GM21737 (cell line): ENCODE measurements around the gene WASF2.
"Not testable (repeated sequence)": the region's sequence is repeated elsewhere in the genome, so short reads cannot be mapped to it uniquely, and the experiment has no call there.

Experiments used
- ATAC-seq: cut with Tn5 transposase; IDR thresholded peaks from one replicate; pipeline ENCODE4 v1.9.1; 2021; ENCODE audit warnings: mild to moderate bottlenecking, moderate library complexity; ENCODE audit not compliant: unreplicated experiment

WASF2 gene

GRCh38 chr1:27458521-27458920 lies 31.4 kb downstream of the WASF2 start:
- not testable (repeated sequence) for ATAC-seq

GRCh38 chr1:27455139-27455811 lies 34.7 kb downstream of the WASF2 start:
- no peak for ATAC-seq

- ATAC-seq: no peak
These were observed 35.4 kb downstream of the WASF2 start for GRCh38 chr1:27454610-27455009.

- ATAC-seq: no peak
These were observed 38.6 kb downstream of the WASF2 start for GRCh38 chr1:27451343-27451742.

- no peak for ATAC-seq
These were observed 41.0 kb downstream of the WASF2 start for GRCh38 chr1:27448982-27449381.

- ATAC-seq: no peak
These were observed 42.1 kb downstream of the WASF2 start for GRCh38 chr1:27447883-27448282.

GRCh38 chr1:27447399-27447798 lies 42.6 kb downstream of the WASF2 start:
- ATAC-seq: no peak

- ATAC-seq: no peak
These were observed 43.4 kb downstream of the WASF2 start for GRCh38 chr1:27446496-27447020.

- ATAC-seq: no peak
These were observed 44.6 kb downstream of the WASF2 start for GRCh38 chr1:27445177-27445936.

GRCh38 chr1:27444632-27445031 lies 45.3 kb downstream of the WASF2 start:
- ATAC-seq: no peak

- ATAC-seq: no peak
These were observed 50.8 kb downstream of the WASF2 start for GRCh38 chr1:27439150-27439549.

GRCh38 chr1:27438621-27439061 lies 51.3 kb downstream of the WASF2 start:
- ATAC-seq: no peak

- no peak for ATAC-seq
These were observed 53.5 kb downstream of the WASF2 start for GRCh38 chr1:27436204-27437159.

GRCh38 chr1:27435566-27436203 lies 54.3 kb downstream of the WASF2 start:
- no peak for ATAC-seq

- ATAC-seq: no peak
These were observed 56.3 kb downstream of the WASF2 start for GRCh38 chr1:27433706-27434105.

GRCh38 chr1:27432725-27433124 lies 57.2 kb downstream of the WASF2 start:
- ATAC-seq: not testable (repeated sequence)

- no peak for ATAC-seq
These were observed 58.4 kb downstream of the WASF2 start for GRCh38 chr1:27431601-27431940.

GRCh38 chr1:27430903-27431600 lies 58.9 kb downstream of the WASF2 start:
- ATAC-seq: no peak

- ATAC-seq: no peak
These were observed 60.9 kb downstream of the WASF2 start for GRCh38 chr1:27429029-27429425.
